ENCODE data around the gene TRIM36.
A peak's percentile ranks its signal among the peaks of the same experiment; 100 is the strongest.

TRIM36 gene, protein sequence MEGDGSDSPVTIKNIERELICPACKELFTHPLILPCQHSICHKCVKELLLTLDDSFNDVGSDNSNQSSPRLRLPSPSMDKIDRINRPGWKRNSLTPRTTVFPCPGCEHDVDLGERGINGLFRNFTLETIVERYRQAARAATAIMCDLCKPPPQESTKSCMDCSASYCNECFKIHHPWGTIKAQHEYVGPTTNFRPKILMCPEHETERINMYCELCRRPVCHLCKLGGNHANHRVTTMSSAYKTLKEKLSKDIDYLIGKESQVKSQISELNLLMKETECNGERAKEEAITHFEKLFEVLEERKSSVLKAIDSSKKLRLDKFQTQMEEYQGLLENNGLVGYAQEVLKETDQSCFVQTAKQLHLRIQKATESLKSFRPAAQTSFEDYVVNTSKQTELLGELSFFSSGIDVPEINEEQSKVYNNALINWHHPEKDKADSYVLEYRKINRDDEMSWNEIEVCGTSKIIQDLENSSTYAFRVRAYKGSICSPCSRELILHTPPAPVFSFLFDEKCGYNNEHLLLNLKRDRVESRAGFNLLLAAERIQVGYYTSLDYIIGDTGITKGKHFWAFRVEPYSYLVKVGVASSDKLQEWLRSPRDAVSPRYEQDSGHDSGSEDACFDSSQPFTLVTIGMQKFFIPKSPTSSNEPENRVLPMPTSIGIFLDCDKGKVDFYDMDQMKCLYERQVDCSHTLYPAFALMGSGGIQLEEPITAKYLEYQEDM

GRCh38 chr5:115169487-115170133, at the start of gene TRIM36:
Gene TRIM36, minus strand, starts transcription at chr5:115169908. Its CDS starts 274 bp downstream, at chr5:115169634.
- DNase-seq: peak; percentile 63

DNA sequence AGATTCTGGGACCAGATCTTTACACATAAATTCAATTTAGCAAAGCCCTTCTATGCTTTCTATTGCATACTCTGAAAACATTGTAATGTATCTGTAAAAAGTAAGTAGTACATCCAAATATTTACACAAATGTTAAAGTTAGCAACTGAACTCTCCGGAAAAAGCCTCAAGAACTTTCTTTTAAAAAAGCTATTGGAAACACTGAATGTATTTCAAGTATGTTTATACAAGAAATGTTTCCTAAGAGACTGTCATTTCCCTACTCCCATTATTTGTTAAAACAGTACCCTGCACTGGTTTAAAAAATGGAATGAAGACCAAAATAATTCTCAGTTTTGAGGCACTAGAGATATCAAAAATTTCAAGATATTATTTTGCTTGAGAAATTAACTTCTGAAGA, 44.8 kb upstream of the TRIM36 start:
- no peak for DNase-seq

GRCh38 chr5:115209279-115209678, 39.6 kb upstream of the TRIM36 start:
- no peak for DNase-seq

DNA sequence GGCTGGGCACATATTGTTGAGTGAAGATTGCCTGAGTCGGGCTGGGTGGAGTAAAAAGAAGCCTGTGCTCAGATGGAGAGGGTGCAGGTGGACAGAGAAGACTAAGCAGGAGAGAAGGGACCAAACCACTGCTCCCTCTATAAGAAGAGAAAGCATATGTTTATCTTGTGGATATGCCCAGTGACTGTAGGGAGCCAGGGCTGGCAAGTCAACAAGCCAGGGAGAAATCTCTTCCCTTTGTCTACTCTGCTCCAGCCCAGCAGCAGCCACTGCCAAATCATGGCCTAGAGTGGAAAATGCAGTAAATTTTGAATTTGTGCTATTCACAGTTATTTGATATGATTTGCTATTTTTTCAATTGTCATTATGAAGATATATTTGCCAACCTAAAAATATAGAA, 33.2 kb upstream of the TRIM36 start:
- DNase-seq: no peak

DNA sequence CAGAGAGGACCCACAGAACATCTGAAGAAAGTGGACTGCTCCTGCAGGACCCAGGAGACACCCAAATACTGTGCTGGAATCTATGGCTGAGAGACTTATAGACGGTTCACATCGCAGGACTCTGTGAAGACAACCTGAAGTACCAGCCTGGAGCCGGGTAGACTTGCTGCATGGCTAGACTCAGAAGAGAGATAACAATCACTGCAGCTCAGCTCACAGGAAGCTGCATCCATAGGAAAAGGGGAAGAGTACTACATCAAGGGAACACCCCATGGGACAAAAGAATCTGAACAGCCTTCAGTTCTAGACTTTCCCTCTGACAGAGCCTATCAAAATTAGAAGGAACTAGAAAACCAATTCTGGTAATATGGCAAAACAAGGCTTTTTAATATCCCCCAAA, 26.5 kb upstream of the TRIM36 start:
- DNase-seq: no peak

GRCh38 chr5:115194676-115195075, 25.0 kb upstream of the TRIM36 start:
- DNase-seq: no peak

- DNase-seq: no peak
Observed at GRCh38 chr5:115193295-115193694, 23.6 kb upstream of the TRIM36 start.

DNA sequence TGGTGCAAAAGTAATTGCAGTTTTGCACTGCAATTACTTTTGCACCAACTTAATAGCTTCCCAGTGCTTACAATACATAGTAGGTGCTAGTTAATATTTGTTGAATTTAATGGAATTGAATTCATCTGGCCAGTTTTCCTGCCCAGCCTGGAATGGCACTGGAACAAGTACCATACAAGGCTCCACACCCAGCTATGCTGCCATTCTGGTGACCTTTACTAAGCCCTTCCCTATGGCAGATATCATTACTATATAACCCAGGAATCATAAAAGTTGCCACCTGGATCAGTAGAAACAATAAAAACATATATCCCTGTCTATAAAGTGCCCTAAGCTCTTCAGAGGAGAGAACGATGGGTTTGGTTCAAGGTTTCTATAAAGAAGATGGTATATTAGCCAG, 22.4 kb upstream of the TRIM36 start:
- no peak for DNase-seq

DNA sequence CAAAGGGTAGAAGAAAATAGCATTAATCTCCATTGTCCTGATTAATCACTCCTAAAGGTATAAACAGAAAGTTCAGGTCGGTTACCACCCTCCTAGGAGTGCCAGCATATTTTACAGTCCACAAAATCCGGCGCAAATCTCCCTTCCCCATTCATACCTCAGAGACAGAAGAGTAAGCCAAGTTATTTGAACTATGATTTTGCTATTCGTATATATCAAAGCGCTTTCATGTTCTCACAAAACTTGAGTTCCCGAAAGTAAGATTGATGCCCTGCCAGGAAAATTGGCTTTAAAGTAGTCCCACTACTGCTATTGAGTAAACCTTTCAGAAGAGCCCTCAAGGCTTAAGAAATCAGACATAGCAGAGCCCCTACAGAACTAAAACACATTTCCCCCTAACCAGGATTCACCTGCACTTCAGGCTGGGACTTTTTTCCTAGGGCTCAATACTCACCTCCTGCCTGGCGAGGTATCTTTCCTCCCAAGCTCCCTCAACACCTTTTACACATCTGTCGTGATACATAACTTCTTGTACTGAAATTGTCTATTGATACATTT, 21.8 kb upstream of the TRIM36 start:
- no peak for DNase-seq

DNA sequence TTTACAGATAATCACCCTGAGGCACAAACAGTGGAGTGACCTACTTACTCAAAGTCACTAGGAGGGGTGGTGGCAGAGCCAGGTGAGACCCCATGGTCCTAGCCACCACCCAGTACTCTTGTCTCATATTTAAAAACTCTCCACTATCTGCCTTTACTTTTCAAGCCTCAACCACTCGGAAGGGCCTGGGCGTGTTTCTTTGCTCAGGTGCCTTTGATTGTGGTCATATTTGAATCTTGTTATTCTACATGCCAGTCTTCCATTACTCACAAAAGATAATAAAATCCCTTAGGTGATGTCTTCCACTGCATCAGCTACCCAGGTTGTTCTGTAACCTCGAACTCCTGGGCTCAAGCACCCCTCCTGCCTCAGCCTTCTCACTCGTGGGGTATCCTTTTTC, 20.7 kb upstream of the TRIM36 start:
- no peak for DNase-seq

DNA sequence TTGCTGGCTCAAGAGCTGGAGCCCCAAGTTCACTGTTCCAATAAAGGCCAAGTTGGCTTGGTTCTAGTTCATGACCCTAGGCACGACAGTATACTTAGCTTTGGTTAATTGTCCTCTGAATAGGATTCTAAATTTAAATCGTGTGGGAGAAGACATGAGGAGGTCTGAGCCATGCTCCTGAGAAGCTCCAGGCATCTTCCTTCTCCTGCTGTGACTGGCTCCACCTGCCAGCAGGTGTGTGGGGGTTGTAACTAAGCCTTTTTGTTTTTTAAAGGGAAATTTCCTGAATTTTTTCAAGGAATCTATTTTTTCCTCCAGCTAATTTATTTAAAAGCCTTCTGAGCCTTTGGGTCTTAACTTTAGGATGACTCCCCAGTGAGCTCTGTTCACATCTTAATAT, 20.2 kb upstream of the TRIM36 start:
- DNase-seq: no peak

DNA sequence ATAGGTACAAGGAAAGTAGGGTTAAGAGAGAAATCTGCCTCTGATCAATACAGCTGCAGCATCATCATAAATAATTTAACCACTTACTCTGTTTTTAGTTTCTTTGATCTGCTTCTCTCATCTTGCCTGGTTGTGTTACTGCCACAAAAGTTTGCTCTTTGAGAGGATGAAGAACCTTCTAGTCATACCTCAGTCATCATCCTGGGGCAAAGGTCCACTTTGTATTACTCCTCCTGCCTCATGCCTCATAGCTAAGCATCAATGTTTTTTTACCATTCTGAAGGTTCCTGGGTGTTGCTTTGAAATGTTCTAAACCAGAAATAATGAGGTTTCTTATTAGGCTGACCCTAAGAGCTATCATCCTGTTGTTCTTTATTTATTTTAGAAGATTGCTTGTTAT, 17.1 kb upstream of the TRIM36 start:
- DNase-seq: no peak

- DNase-seq: no peak
Observed at GRCh38 chr5:115184770-115185169, 15.1 kb upstream of the TRIM36 start.

DNA sequence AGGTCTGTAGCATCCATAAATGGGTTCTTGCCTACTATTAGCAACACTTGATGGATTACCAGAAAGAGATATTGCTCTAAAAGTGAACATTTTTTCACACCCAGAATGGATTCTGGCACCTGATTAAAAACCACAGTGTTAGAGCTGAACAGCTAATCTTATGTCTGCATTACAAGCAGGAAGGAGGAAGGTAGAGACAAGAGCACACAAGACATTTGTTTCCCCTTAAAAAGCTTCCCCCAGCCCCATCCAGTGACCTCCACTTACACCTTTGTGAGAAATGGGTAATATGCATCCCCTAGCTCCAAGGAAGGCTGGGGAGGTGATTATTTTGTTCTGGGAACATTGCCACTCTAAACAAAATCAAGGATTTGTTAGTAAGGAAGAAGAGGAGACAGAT, 12.0 kb upstream of the TRIM36 start:
- no peak for DNase-seq

GRCh38 chr5:115180165-115180709, 10.5 kb upstream of the TRIM36 start:
- no peak for DNase-seq

DNA sequence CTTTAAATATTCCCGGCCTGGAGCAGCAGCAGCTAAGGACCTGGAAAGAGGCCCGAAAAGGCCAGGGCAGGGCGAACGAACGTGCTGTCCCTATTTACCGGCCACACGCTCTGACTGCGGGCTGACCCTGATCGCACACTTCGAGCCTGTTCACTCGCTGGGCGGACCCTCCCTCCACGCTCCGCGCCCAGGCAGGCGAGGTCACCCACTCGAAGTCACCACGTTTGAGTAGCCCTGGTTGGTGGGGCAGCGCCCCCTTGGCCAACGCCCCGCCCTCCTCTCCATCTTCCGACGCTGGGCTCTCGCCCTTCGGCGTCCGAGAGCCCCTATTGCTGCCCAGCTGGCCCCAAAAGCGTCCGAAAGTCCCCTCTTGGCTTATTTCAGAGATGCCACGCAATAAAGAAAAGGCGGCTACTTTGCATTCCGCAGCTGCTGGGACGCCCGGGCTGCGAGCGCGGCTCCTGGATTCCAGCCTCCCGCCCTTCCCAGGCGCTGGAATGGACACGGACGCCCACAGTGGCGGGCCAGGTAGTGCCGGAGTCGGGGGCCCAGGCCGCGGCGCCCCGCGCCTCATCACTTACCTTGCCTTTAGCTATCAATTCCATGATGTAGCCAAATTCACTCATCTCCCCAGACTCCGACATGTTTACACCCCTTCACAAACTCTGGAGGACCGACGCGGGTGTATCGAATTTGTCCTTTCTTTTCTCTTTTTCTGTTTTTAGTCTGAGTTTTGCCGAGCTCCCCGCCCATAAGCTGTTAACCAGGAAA, 9.9 kb upstream of the TRIM36 start:
- DNase-seq: no peak

DNA sequence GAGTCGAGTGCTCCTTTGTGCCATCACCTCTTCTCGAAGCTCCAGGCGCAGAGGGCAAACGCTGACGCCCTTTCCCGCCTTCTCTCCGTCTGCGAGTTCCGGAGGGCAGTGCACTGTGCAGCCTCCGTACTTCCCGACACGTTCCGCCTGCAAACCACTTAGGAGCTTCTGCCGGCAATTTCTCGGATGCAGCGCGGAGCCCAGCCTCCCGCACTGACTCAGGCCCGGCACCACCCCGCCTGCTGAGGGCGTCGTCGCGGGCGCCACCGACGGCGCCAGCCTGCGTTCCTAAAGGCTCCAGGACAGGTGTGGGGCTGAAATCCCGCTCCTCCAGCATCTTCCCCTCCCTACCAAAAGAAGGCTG, 9.3 kb upstream of the TRIM36 start:
- no peak for DNase-seq

DNA sequence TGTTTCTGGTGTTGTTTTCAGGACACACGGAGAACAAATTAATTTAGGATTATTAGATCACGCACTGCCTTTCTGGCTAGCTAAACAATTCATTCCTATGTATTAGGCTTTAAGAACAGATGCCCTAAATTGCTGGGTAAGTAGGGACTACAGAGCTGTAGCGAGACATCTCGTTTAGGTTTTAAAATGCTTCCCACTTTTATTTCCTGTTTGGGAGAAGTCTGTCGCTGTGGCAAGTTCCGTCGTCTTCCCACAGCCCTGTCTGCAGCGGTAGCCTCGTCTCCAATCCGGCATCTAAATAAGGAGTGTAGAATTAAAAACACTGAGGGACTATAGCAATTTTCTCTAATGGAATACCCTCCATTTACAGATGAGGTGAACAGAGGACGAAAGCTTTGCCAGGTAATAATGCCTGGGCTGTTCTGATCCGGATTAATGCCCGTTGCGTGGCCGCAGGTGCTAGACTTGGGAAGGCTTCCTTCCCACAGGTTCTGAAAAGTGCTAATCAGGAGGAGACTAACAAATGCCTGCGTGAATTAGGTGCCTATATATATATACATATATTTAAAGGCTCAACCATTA, 1.3 kb upstream of the TRIM36 start:
- no peak for DNase-seq

DNA sequence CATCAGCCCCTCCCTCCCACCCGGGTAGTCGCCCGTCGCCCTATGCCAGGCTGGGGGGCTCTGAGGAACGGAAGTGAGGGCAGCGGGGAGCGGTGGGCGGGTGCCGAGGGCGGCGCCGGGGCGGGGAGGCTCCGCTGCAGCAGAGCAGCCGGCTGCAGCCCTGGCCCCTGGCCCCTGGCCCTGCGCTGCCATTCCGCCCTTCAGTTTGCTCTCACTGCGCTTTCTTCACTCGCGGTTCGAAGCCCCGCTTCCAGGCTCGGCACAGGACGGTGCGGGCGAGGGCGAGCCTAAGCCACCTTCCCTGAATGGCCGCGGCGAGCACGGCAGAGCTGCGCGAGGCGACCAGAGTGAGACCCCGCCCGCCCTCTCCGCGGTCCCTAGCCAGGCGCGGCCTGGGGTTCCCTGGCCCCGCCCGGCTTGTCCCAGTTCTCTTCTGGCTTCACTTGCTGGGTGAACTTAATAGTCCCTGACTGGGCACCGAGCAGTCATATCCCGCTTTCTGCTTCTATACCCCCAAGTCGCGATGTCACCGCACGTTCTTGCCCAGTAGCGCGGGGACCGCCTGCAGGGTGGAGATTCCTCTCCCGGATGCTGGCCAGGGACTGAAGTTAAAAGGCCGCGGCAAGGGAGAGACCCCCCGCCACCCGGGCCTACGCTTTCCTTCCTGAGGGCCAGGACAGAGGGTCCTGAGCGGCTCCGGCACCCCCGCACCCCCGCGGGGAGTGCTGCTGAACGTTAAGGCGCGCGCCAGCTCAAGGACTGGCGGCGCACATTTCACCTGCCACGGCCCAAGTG, 623 bp upstream of the TRIM36 start:
- DNase-seq: no peak

DNA sequence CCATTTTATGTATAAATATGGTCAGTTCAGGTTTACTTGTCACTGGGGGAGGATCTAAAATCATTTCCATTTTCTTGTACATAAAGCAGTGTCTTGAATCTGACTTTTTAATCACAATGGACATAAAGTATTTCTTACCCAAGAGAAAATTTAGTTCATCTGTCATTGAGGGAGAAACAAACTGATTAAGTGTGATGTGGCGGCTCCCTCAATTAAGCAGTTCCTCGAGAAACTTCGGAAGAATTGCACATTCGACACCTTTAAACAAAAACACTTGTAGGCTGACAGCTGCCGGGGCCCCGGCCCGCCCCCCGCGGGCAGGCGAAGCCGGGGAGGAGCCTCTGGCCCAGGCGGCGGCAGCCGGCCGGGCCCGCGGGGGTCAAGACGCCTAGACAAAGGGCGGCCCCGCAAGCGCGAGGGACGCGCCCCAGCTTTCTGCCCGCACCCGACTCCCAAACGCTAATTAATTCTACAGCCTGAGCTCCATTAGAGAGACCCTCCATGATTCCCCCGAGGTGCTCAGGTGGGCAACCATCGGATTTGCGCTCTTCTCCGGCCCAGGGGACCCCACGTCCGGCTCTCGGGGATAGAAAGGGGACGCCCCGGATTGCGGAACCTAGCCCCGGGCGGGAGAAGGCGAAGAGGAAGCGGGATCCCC, 750 bp downstream of the TRIM36 start:
- no peak for DNase-seq

Data from cortex of kidney (tissue), 1 donor.